Measurements from ENCODE around the gene UBR2. TPM values are rescaled to one million over a fixed set of nuclear protein-coding genes. Genes with fewer than 3 reads are reported as not detected.
"Not testable (repeated sequence)": the region's sequence is repeated elsewhere in the genome, so short reads cannot be mapped to it uniquely, and the experiment has no call there.

UBR2 gene
- total RNA-seq, 1 experiment from 2014 or later: 17.5 TPM

GRCh38 chr6:42569102-42570028, 5.5 kb downstream of the UBR2 start:
- POLR2A ChIA-PET (ENCODE audit: low non-redundant PET): interaction anchor here (0.6 kb wide), 1 partner anchor 35 kb away, joined by 3 read pairs; no protein-coding TSS in a partner anchor
- Histone ChIP-seq H3K4me3 (ENCODE audit: low read depth, low read length, poor library complexity, severe bottlenecking) (no peak overlapping the region), H3K4me1 (ENCODE audit: insufficient read depth, low read length, poor library complexity, severe bottlenecking) (no peaks in the 10 kb centered on the region), H3K36me3 (ENCODE audit: insufficient read depth, low read length, poor library complexity, severe bottlenecking) (peaks cover 4% of the 10 kb centered on the region), H3K9me3 (ENCODE audit: low read depth, low read length, poor library complexity, severe bottlenecking) (no peaks in the 10 kb centered on the region), H3K27ac (ENCODE audit: low read depth, low read length, poor library complexity, severe bottlenecking) (no peak overlapping the region), H3K27me3 (replicated peaks; ENCODE audit: insufficient read depth, low read depth, low read length, poor library complexity) (no peaks in the 10 kb centered on the region)
- intact Hi-C loops (cut with micrococcal nuclease; ENCODE audit: unreplicated experiment): loop anchor here (10.0 kb wide), 2 partner anchors 155 to 305 kb away; partner anchors contain the start of genes PRPH2 and RPL7L1
- CTCF ChIA-PET: no interaction called here
- TF ChIP-seq EZH2 (IDR thresholded peaks at IDR 0.05; ENCODE audit: borderline replicate concordance, low read depth, low read length, poor library complexity, severe bottlenecking) (no peak), CTCF (conservative IDR thresholded peaks at IDR 0.05; ENCODE audit: low read depth, low read length) (no peak)
- peak; percentile 30 for DNase-seq (ENCODE audit: low spot score)
- BruUV-seq (replicated peaks): no TSS peak

- no peak overlapping the region for H3K4me3 ChIP-seq (ENCODE audit: low read depth, low read length, poor library complexity, severe bottlenecking)
- TF ChIP-seq EZH2 (IDR thresholded peaks at IDR 0.05; ENCODE audit: borderline replicate concordance, low read depth, low read length, poor library complexity, severe bottlenecking) (no peak), CTCF (conservative IDR thresholded peaks at IDR 0.05; ENCODE audit: low read depth, low read length) (no peak)
- ChIA-PET CTCF (interaction anchor here (0.6 kb wide), 1 partner anchor 70 kb away, joined by 4 read pairs; no protein-coding TSS in a partner anchor), POLR2A (ENCODE audit: low non-redundant PET) (no interaction called here)
- DNase-seq (ENCODE audit: low spot score): no peak
- intact Hi-C loops (cut with micrococcal nuclease; ENCODE audit: unreplicated experiment): loop anchor here (10.0 kb wide), 1 partner anchor 303 kb away; the partner anchor contains the start of gene RPL7L1
- H3K36me3 ChIP-seq (ENCODE audit: insufficient read depth, low read length, poor library complexity, severe bottlenecking): peaks cover 10% of the 10 kb centered on the region
- no peak overlapping the region for H3K27ac ChIP-seq (ENCODE audit: low read depth, low read length, poor library complexity, severe bottlenecking)
- BruUV-seq (replicated peaks): no TSS peak
- no peaks in the 10 kb centered on the region for H3K4me1 ChIP-seq (ENCODE audit: insufficient read depth, low read length, poor library complexity, severe bottlenecking)
- H3K27me3 ChIP-seq (replicated peaks; ENCODE audit: insufficient read depth, low read depth, low read length, poor library complexity): no peaks in the 10 kb centered on the region
- no peaks in the 10 kb centered on the region for H3K9me3 ChIP-seq (ENCODE audit: low read depth, low read length, poor library complexity, severe bottlenecking)
Observed at GRCh38 chr6:42571611-42572342, 7.9 kb downstream of the UBR2 start.

GRCh38 chr6:42572523-42572922, 8.7 kb downstream of the UBR2 start:
- H3K4me1 ChIP-seq (ENCODE audit: insufficient read depth, low read length, poor library complexity, severe bottlenecking): no peaks in the 10 kb centered on the region
- H3K36me3 ChIP-seq (ENCODE audit: insufficient read depth, low read length, poor library complexity, severe bottlenecking): peaks cover 10% of the 10 kb centered on the region
- no peak for TF ChIP-seq CTCF (conservative IDR thresholded peaks at IDR 0.05; ENCODE audit: low read depth, low read length)
- TF ChIP-seq EZH2 (IDR thresholded peaks at IDR 0.05; ENCODE audit: borderline replicate concordance, low read depth, low read length, poor library complexity, severe bottlenecking): no peak
- ChIA-PET CTCF (no interaction called here), POLR2A (ENCODE audit: low non-redundant PET) (no interaction called here)
- no peak for DNase-seq (ENCODE audit: low spot score)
- intact Hi-C loops (cut with micrococcal nuclease; ENCODE audit: unreplicated experiment): loop anchor here (10.0 kb wide), 1 partner anchor 302 kb away; the partner anchor contains the start of gene RPL7L1
- no peak overlapping the region for H3K4me3 ChIP-seq (ENCODE audit: low read depth, low read length, poor library complexity, severe bottlenecking)
- no peaks in the 10 kb centered on the region for H3K9me3 ChIP-seq (ENCODE audit: low read depth, low read length, poor library complexity, severe bottlenecking)
- no peak overlapping the region for H3K27ac ChIP-seq (ENCODE audit: low read depth, low read length, poor library complexity, severe bottlenecking)
- no peaks in the 10 kb centered on the region for H3K27me3 ChIP-seq (replicated peaks; ENCODE audit: insufficient read depth, low read depth, low read length, poor library complexity)
- BruUV-seq (replicated peaks): no TSS peak

GRCh38 chr6:42576538-42576937, 12.7 kb downstream of the UBR2 start:
- POLR2A ChIA-PET (ENCODE audit: low non-redundant PET); BruUV-seq (replicated peaks); H3K36me3 ChIP-seq (ENCODE audit: insufficient read depth, low read length, poor library complexity, severe bottlenecking); CTCF ChIA-PET; H3K9me3 ChIP-seq (ENCODE audit: low read depth, low read length, poor library complexity, severe bottlenecking); H3K27me3 ChIP-seq (replicated peaks; ENCODE audit: insufficient read depth, low read depth, low read length, poor library complexity); H3K4me3 ChIP-seq (ENCODE audit: low read depth, low read length, poor library complexity, severe bottlenecking); H3K27ac ChIP-seq (ENCODE audit: low read depth, low read length, poor library complexity, severe bottlenecking); DNase-seq (ENCODE audit: low spot score); H3K4me1 ChIP-seq (ENCODE audit: insufficient read depth, low read length, poor library complexity, severe bottlenecking): not testable (repeated sequence)
- intact Hi-C loops (cut with micrococcal nuclease; ENCODE audit: unreplicated experiment): loop anchor here (10.0 kb wide), 1 partner anchor 298 kb away; the partner anchor contains the start of gene RPL7L1

All from A673 (cell line).